Nephron (organoid): ENCODE data around the gene HHIPL1.

Experiments
- H3K27ac Mint-ChIP-seq, 3 experiments: 2 replicates each; pipeline ENCODE4 v1.8.0; 2020; ENCODE audit warnings: mixed read lengths in 3 of 3, mild to moderate bottlenecking in 2 of 3, moderate library complexity in 1 of 3
- H3K27me3 Mint-ChIP-seq: 2 replicates; pipeline ENCODE4 v1.8.0; 2021; ENCODE audit warnings: low read depth, mild to moderate bottlenecking, moderate library complexity, mixed read lengths
- H3K36me3 Mint-ChIP-seq: 2 replicates; pipeline ENCODE4 v1.8.0; 2020; ENCODE audit warnings: low read depth, mixed read lengths
- H3K4me1 Mint-ChIP-seq: 2 replicates; pipeline ENCODE4 v1.8.0; 2020; ENCODE audit warnings: mixed read lengths
- H3K4me3 Mint-ChIP-seq, 3 experiments: 2 replicates each; pipeline ENCODE4 v1.8.0; 2020; ENCODE audit warnings: mild to moderate bottlenecking in 3 of 3, mixed read lengths in 3 of 3, moderate library complexity in 2 of 3
- H3K9me3 Mint-ChIP-seq: 2 replicates; pipeline ENCODE4 v1.8.0; 2020; ENCODE audit warnings: mixed read lengths
- CTCF ChIP-seq, 3 experiments: fragments of 200-600 bp; sonication (generic); IDR thresholded peaks; one replicate each; pipeline ENCODE4 v1.5.0; 2021; ENCODE audit warnings: antibody characterized with exemption in 3 of 3; ENCODE audit not compliant: unreplicated experiment in 3 of 3

HHIPL1 gene

DNA sequence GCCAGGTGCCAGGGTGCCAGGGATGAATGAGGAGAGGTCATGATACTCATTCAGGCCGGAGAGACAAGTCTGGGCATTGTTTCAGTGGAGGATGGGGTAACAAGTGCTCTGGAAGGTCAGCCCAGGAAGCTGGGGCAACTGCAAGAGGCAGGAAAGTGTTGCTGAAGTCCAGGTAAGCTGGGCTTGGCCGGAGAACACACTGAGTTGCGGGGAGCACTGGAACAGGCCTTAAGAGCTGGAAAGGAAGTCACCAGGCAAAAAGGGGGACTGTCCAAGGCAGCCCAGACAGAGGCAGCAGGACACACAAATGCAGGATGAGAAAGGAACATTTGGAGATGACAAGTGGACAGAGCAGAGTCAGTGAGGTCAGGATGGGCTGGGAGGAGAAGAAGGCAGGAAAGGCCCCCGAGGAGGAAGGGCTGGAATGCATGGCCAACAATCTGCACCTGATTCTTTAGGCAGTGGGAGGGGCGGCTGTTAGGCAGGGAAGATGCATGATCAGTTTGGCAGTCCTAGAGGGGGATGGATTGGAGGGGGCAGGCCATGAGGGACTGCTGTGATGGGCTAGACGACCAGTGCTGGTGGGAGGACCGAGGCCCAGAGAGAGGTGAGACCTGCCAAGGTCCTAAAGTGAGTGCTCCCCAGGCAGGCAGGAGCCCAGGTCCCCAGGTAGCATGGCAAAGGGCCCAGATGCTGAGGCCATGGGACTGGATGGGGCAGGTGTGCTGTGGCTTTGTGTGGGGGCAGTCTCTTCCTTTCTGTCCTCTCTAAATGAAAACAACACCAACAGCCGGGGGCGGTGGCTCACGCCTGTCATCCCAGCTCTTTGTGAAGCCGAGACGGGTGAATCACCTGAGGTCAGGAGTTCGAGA, 17.2 kb upstream of the HHIPL1 start:
- Mint-ChIP-seq H3K4me3 (no peak overlapping the region), H3K4me1 (peaks cover 9% of the 10 kb centered on the region), H3K36me3 (no peaks in the 10 kb centered on the region), H3K9me3 (no peaks in the 10 kb centered on the region), H3K27ac (peak overlapping the region in 1 of 3 experiments; percentile 19), H3K27me3 (peaks cover 16% of the 10 kb centered on the region)
- no peak for TF ChIP-seq CTCF (IDR thresholded peaks at IDR 0.05; ENCODE audit: unreplicated experiment in 3 of 3)

DNA sequence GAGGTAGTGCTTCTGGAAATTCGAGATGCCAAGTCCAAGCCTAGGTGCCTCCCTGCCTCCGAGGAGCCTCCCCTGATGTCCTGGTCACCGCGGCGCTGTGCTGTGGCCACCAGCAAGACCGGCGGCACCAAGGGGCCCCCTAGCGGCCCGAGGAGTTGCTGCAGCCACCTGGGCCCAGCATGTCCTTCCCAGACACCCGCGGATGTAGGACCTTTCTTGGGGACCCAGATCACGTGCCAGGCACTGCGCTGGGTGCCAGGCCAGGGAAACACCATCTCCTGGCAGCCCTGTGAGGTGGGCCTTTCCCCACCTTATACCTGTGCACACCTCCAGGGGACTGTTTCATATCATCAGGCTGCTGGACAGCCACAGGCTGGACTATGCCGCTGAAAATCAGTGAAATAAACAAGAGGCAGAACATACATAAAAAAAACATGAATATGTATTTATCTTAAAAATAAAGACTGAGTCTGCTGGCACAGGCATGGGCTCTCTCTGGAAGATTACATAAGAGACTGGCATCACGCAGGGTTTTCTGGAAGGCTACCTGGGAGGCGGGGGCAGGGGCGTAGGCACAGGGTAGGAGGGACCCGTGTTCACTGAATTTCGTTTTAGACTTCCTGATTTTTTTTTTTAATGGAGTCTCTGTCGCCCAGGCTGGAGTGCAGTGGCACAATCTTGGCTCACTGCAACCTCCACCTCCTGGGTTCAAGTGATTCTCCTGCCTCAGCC, 15.9 kb upstream of the HHIPL1 start:
- Mint-ChIP-seq H3K4me3 (no peak overlapping the region), H3K9me3 (no peaks in the 10 kb centered on the region), H3K36me3 (no peaks in the 10 kb centered on the region), H3K4me1 (peaks cover 9% of the 10 kb centered on the region), H3K27ac (no peak overlapping the region), H3K27me3 (peaks cover 16% of the 10 kb centered on the region)
- peak; percentile 98 to 99 (median 99) for TF ChIP-seq CTCF (IDR thresholded peaks at IDR 0.05; ENCODE audit: unreplicated experiment in 3 of 3)

DNA sequence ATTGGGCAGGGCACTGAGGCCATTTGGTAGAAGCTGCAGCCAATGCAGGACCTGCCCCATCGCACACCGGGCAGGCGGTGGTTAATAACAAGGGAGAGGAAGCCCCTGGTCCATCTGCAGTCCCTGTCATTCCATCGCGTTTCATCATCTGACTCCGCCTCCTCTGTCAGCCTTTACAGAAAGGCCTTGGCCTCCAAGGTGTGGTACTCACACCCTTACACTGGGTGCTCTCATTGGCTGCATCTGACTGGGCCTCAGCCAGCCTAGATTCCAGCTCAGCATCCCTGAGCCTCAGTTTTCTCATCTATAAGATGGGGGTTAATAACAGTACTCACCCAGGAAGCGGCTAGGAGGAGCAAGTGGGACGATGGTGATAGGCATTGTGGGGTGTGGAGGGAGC, 14.7 kb upstream of the HHIPL1 start:
- Mint-ChIP-seq H3K4me1 (peaks cover 15% of the 10 kb centered on the region), H3K27me3 (peaks cover 16% of the 10 kb centered on the region), H3K4me3 (no peak overlapping the region), H3K9me3 (no peaks in the 10 kb centered on the region), H3K36me3 (no peaks in the 10 kb centered on the region), H3K27ac (no peak overlapping the region)
- TF ChIP-seq CTCF (IDR thresholded peaks at IDR 0.05; ENCODE audit: unreplicated experiment in 3 of 3) = no peak

- no peaks in the 10 kb centered on the region for H3K9me3 Mint-ChIP-seq
- no peak overlapping the region for H3K27ac Mint-ChIP-seq
- H3K36me3 Mint-ChIP-seq = no peaks in the 10 kb centered on the region
- no peak for TF ChIP-seq CTCF (IDR thresholded peaks at IDR 0.05; ENCODE audit: unreplicated experiment in 3 of 3)
- H3K27me3 Mint-ChIP-seq = peaks cover 14% of the 10 kb centered on the region
- peaks cover 10% of the 10 kb centered on the region for H3K4me1 Mint-ChIP-seq
- H3K4me3 Mint-ChIP-seq = no peak overlapping the region
Measured at GRCh38 chr14:99632410-99633035, 12.4 kb upstream of the HHIPL1 start.

DNA sequence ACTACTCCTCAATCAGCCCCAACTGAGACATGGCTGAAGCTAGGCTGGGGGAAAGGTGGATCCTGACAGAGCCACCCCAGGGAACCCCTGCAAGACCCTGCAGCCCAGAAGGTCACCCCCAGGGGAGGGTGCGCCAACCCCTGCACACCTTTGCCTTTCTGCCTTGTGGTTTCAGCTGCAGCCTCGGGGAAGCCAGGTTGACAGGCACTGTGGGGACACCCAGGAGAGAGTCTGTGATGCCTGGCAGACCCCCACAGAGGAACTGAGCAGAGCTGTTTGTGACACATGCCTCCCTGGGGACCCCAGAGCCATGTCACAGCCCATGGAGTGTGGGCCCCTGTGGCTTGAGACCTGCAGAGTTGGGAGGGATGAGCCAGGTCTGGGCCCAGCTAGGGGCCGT, 11.8 kb upstream of the HHIPL1 start:
- Mint-ChIP-seq H3K4me3 (no peak overlapping the region), H3K4me1 (peaks cover 10% of the 10 kb centered on the region), H3K27ac (no peak overlapping the region), H3K36me3 (no peaks in the 10 kb centered on the region), H3K9me3 (no peaks in the 10 kb centered on the region), H3K27me3 (peaks cover 14% of the 10 kb centered on the region)
- no peak for TF ChIP-seq CTCF (IDR thresholded peaks at IDR 0.05; ENCODE audit: unreplicated experiment in 3 of 3)
